GM18909 (cell line): Measurements from ENCODE around the gene DTX4.

Source experiments
- ATAC-seq: cut with Tn5 transposase; IDR thresholded peaks from one replicate; pipeline ENCODE4 v1.9.1; 2021; ENCODE audit warnings: mild to moderate bottlenecking; ENCODE audit not compliant: unreplicated experiment, poor library complexity

DTX4 gene

DNA sequence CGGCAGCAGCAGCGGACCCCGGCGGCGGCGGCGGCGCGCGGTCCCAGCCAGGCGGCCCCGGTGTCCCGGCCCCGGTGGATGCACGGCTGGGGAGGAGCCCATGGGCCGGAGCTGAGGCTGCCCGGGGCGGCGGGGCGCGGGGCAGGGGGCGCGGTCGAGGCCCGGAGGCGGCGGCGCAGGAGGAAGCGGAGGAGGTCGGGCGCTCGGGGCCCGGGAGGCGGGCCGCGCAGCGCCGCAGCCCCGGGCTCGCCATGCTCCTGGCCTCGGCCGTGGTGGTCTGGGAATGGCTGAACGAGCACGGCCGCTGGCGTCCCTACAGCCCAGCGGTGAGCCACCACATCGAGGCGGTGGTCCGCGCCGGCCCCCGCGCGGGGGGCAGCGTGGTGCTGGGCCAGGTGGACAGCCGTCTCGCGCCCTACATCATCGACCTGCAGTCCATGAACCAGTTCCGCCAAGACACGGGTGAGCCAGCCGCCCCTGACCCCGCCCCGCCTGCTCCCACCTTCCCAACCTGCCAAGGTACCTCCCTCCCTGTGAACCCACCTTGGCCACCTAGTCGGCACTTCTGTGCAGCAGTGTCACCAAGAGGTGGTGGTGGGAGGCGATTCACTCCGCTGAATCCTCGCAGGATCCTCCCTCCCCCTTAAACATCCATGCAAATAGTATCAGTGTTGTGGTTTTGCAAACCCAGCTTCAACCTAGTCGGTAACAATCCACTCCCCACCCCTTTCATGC lies 580 bp downstream of the DTX4 start:
- ATAC-seq: peak; percentile 29

DNA sequence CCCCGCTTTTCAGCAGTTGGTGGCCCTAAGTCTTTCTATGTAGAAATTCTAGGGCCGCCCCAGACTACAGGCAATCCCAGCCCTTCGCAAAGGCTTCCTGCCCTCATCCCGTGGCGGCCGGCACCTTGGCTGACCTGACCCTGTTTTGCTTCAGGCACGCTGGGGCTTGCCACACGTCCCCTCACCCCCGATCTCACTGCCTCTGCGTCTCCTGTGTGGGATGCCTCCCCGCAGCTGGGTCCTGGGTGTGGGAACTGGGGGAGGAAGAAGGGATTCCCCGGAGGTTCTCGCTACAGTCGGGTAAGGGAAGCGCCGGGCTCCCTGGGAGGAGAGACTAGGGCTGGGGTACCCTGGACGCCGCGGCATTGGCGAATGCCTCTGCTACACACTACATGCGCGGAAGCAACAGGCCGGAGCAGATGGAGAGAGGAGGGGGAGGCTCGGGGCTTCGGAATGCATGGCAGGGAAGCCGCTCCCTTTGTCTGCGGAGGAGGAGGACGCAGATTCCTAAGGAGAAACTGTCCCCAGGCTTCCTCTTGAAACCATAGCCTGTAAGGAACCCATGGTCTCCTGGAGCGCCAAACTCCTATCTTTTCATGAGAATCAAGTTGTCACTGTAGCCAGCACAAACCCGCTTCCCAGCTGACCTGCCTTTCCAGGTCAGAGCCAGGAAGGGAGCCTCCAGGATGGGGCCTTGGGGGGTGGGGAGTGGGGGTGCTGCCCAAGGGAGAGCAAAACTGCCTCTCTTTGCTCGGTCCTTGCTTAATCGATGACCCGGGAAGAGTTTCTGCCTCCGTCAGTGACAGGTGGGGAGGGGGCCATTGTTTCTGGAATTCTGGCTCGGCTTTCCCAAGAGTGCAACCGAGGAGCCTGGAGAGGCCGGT lies 1.4 kb downstream of the DTX4 start:
- ATAC-seq: peak; percentile 4

DNA sequence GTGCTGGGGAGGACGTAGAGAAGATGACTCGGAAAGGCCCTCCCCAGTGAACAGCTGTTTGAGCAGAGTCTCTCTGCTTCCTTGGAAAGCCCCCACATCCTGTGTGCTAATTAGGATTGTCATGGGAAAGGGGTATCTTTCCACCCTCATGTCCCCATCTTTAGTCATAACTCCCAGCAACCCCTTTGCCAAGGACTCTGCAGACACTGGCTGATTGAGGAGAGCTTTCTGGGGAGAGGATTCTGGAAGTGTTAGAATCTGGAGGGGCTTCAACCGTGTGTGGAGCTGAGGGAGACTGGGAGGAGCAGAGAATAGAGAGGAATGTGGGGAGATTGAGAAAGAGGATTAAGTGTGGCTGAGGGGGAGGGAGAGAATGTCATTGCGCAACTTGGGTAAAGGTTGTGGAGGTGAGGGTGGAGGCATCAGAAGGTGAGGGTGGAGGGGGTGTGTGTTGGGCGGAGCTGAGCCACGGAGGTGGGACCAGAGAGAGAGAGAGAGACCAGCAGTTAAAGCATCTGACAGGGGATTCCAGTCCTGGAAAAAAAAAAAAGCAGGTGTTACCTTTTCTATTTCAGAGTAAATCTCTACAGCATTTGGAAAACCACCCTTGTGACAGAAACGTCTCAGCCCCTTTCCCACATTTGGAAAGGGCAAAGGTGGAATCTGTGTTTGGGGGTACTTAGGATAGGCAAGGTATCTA lies 2.2 kb downstream of the DTX4 start:
- ATAC-seq: no peak

DNA sequence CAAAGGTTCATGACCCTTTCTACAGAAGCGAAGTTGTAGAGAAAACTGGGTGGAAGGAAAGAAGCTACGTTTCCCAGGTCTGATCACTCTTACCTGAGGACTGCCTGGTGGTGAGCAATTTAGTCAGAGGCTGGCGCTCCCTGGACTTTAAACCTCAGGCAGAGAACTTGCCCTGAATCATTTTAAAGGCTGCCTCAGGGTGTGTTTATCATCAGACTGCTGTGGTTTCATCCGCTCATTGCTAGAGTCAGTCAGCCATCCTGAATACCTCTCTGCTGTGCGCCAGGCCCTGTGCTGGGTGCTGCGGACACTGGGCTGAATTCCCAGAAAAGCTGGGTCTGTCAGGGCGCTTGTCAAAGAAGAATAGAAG lies 2.7 kb downstream of the DTX4 start:
- no peak for ATAC-seq

DNA sequence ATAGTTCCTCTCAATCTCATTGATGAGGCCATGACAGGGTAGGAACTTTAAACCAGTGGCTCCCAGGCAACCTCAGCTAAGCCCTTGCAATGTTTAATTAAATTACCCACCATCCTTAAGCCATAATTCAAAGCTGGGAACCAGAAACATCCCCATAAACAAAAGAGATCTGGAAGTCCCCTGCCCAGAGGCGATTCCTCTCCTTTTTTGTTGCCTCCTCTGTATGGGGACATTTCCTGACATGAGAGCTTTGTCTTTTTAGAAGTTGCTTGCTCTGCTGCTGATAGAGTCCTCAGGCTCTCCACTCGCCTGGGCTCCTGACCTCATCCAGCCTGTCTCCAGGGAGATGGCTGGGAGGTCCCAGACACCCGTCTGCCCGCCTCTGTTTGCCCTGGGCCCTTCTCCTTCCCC lies 3.2 kb downstream of the DTX4 start:
- ATAC-seq: no peak

DNA sequence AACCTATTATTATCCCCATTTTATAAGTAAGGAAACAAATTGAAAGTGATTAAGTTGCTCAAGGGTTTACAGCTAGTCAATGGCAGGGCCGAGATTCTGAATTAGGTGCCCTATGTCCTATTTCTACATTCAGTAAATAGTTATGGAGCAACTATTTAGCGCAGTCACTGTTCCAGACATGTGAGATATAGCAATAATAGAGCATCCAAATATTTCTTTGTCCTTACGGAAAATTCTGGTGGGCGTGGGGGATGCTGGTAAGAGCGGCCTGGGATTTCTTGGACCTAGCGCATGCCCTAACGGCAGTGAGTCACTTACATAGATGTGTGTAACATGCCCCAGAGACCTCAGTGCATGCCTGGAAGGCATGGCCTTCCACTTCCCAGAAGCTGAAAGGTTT lies 4.4 kb downstream of the DTX4 start:
- no peak for ATAC-seq

DNA sequence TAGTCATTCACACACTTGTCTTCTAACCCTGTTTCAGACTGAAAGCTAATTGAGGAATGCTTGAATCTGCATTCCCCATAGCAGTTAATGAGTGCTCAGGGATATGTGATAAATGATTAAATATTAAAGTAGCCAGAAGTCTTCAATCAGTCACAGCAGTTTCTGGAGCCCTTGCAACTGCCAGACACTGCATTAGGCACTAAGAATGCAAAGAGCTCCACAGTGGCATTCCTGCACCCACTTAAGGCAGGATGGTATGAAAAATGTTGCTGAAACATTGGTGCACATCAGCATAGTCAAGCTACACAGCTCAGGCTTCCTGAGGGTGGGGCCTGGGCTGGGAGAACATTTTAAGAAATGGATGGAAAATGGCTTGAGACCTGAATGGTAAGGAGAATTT lies 6.5 kb downstream of the DTX4 start:
- ATAC-seq: no peak

DNA sequence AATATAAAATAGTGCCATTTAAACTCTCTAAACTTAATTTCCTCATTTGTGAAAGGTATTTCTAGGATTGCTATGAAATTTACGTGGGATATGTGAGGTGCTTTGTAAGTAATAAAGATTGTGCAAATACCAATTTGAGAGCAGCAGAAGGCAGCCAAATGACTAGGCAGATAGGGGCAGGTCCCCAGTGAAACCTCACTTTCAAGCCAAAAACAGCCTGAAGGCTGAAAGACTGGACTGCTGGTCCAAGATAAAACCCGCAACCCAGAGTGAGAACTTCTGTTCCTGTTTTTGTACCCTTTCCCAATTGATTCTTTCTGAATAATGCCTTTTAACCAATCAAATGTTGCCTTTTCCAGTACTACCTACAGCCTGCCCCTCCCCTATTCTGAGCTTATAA lies 7.2 kb downstream of the DTX4 start:
- ATAC-seq: no peak

DNA sequence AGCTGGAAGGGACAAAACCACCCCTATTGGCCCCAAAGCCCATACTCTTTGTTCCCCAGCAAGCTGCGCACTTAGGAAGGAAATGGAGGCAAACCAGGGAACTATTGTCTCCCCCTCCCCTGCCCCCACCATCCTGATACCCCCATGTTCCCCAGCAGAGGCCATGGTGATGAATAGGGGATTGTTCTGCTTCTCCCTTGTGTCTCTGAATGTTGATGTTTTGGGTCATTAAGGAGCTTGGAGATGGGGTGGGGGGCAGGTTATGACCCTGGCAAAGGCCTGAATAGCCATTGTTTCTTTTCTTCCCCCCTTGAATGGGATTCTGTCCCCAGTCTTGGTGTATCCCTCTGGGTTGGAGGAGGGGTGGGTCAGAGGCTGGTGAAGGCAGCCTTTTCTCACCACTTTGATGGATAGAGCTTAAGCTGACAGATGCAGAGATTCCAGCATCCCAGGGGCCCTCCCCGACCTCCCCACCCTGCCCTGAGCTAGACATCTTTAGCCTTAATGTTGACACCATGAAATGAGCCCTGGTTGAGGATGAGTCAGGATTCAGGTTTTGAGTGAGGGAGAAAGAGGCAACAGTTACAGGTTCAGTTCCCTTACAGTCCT lies 8.3 kb downstream of the DTX4 start:
- ATAC-seq: no peak

DNA sequence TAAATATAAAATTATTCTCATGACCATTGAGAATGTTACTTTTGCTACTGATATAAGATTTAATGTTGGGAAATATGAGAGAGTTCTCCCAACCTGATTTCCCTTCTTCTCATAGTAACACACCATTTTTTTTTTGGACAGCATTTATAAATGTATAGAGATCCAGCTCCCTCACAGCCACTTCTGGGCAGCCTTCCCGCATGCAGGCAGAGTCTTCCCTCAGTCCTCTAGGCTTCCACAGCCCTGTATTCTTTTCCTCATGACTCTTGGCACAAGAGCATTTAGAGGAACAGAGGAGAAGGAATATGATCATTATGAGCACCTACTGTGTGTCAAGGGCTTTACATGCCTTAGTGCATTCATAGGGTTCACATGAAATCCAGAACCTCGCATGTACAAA lies 9.0 kb downstream of the DTX4 start:
- ATAC-seq: no peak

DNA sequence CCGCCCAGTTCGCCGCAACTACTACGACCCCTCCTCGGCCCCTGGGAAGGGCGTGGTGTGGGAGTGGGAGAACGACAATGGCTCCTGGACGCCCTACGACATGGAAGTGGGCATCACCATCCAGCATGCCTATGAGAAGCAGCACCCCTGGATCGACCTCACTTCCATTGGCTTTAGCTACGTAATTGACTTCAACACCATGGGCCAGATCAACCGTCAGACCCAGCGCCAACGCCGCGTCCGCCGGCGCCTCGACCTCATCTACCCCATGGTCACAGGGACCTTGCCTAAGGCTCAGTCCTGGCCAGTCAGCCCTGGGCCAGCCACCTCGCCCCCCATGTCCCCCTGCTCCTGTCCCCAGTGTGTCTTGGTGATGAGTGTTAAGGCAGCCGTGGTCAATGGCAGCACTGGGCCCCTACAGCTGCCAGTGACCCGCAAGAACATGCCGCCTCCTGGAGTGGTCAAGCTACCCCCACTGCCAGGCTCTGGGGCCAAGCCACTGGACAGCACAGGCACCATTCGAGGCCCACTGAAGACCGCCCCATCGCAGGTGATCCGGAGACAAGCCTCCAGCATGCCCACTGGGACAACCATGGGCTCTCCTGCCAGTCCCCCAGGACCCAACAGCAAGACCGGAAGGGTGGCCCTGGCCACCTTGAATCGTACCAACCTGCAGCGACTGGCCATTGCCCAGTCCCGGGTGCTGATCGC lies 10.0 kb downstream of the DTX4 start:
- no peak for ATAC-seq

DNA sequence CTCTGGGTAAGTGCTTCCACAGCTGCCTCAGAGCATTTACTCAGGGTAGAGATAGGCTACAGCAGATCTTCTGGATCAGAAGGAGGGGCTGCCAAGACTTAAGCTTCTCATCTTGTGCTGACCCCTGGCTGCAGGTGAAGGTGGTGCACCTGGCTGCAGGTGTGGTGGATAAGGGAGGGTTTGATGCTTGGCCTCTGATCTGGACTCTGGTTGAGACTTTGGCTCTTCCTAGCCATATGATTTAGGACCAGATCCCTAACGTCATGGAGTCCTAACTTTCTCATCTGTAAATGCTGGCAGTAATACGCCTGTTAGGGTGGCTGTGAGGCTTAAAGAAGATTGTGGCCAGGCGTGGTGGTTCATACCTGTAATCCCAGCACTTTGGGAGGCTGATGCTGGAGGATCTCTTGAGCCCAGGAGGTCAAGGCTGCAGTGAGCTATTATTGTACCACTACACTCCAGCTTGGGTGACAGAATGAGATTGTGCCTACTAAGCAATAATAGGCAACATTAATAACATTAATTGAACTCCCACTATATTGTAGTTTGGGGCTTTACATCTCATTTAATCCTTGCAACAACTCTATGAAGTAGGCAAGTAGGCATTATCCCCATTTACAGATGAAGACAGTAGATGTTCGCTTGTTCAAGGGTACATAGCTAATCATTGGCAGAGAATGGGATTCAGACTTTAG lies 10.7 kb downstream of the DTX4 start:
- peak; percentile 52 for ATAC-seq

DNA sequence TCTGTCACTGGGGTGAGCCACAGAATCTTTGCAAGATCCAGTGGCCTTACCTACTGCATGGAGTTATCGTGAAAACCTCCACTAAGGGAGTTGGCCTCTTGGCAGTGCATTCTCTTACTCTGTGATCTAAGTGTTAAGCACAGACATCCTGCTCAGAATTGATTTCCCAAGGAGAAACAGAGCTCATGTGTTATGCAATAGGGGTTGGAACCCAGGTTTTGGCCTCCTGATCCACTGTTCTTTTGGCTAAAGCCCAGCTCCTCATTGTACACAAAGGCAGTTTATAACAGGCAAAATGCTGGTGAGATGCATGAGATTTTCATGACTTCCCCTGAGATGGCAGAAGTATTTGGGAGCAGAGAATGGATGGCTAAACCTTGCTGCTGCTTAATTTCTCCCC lies 11.8 kb downstream of the DTX4 start:
- no peak for ATAC-seq

DNA sequence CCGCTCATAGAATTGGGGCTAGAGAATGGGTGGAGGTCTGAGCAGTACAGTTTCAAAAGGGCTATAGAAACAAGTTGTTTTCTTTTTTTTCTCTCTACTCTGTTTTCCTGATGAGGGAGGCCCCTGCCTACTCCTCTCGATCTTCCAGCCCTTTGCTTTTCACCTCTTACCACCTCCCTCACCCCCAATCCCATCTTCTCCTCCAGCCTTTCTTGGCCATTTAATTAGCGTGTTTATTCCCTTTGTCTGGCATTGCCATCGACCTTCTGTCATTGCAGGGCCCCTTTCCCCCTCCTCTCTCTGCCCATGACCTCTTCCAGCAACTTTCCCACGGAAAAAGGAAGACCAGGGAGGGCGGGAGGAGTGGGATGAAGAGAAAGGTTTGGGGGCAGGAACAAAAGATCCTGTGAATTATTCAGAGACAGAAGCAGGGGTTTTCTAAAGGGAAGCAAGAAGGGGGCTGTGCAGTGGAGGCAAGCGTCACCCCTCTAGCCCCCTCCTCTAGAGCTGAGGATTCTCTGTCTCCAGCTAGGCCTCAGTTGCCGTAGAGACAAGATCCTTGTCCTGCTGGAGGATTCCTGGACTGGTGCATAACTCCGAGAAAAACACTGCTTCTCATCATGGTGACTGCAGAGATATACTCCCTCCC lies 12.9 kb downstream of the DTX4 start:
- ATAC-seq: no peak

DNA sequence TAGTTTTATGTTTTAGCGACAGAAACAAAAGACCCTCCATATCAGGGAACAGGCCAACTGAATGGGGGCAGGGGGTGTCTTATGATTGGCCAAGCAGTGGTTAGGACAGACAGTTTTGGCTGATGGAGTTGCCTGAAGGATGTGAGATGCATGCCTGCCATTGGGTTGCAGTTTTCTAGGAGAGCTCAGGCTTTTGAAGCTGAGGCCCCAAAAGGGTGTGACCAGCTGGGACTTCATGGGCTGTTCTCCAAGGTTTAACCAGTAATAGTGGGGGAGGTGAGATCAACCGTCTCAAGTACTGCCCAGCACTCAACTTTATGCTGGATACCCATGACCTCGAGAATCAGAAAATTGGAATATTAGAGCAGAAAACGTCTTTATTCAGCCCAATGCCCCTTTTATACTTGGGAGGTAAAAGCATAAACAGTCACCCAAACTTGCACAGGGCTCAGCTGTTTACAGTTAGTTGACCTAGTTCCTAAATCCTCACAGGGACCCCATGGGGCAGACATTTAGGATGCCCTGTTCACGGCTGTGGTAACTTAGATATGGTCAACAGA lies 13.5 kb downstream of the DTX4 start:
- no peak for ATAC-seq

DNA sequence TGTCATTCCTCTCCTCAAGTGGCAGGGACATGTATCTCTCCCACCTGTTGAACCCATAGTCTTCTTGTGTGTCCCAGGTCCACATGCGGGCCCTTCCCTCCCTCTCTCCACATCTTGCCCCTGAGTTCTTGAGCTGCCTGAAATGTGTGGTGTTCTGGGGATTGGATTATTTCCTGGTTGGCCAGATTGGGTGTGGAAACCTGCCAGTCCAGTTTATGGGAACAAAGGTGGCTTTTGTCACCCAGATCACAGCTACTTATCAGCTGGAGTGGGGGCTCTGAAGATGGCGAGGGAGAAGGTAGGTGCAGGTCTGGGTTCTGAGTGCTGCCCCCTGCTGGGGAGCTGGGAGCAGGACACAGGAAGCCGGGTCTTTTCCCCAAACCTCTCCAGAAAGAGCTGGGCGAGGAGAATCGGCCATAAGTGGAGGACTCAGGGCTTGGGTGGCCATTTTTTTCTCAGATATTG lies 14.2 kb downstream of the DTX4 start:
- peak; percentile 71 for ATAC-seq

DNA sequence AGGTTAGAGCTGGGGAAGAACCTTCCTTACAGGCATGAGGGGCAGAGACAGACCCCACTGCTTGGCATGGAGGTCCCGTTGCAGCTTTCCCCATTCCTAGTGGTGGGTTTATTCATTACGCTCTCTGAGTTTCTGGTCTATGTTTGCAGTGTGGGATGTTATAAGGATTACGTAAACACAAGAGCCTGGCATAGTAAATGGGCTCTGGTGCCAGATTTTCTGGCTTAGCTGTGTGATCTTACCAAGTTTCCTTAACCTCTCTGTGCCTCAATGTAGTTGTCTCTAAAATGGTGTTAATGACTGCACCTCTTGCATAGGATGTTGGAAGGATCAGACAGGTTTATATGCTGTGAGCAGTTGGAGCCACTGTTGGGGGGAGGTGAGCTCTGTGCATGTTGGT lies 15.1 kb downstream of the DTX4 start:
- ATAC-seq: no peak

DNA sequence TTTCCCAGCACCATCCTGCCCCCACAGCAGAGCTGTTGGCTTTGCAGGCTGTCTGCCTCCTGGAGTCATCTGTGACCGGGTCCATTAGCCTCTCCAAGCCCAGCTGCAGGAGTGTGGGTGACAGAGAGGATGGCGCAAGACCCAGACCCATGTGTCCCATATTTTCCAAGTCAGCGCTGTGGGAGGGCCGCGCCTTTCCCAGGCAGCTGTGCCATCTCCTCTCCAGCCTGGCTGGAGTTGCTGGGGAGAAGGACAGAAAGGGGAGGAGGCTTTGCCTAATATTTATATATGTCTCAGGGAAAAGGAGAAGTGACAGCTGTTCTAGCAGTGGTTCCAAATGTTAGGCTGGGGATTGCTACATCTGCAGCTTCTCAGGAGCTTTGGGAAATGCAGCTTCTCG lies 15.7 kb downstream of the DTX4 start:
- ATAC-seq: no peak

DNA sequence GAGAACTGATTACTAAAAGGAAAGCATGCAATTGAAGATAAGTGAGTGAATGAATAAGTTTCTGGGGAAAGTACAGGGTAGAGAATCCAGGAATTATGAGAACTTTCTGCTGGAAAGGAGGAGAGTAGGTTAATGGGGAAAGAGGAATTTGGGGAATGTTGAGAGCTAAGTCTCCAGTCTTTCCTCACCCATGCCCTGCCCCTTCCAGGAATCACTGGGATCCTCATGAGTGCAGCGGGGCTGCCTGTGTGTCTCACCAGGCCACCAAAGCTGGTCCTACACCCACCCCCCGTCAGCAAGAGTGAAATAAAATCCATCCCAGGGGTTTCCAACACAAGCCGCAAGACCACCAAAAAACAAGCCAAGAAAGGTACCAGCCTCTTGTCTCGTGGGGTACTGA lies 17.0 kb downstream of the DTX4 start:
- no peak for ATAC-seq
